ENCODE data around the gene STRBP. TPM values are rescaled to one million over a fixed set of nuclear protein-coding genes. Genes with fewer than 3 reads are reported as not detected.

Gene STRBP
- total RNA-seq, 2 donors from 2014 or later = 10.0 to 12.6 TPM

DNA sequence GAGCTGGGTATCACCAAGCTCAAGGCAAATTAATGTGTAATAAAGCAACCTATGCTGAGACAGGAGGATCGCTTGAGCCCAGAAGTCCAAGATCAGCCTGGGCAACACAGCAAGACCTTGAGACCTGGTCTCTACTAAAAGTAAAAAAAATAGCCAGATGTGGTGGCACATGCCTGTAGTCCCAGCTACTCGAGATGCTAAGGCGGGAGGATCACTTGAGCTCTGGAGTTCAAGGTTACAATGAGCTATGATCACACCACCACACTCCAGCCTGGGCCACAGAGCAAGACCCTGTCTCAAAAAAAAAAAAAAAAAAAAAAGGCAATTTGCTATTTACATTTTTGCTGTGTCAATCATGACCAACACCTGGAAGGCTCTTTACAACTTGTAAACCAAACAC lies 5.2 kb downstream of the STRBP start:
- no peaks in the 10 kb centered on the region for H3K36me3 ChIP-seq
- TF ChIP-seq, protein P1, sequence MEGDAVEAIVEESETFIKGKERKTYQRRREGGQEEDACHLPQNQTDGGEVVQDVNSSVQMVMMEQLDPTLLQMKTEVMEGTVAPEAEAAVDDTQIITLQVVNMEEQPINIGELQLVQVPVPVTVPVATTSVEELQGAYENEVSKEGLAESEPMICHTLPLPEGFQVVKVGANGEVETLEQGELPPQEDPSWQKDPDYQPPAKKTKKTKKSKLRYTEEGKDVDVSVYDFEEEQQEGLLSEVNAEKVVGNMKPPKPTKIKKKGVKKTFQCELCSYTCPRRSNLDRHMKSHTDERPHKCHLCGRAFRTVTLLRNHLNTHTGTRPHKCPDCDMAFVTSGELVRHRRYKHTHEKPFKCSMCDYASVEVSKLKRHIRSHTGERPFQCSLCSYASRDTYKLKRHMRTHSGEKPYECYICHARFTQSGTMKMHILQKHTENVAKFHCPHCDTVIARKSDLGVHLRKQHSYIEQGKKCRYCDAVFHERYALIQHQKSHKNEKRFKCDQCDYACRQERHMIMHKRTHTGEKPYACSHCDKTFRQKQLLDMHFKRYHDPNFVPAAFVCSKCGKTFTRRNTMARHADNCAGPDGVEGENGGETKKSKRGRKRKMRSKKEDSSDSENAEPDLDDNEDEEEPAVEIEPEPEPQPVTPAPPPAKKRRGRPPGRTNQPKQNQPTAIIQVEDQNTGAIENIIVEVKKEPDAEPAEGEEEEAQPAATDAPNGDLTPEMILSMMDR (IDR thresholded peaks at IDR 0.05) = no peak
- no peak overlapping the region for H3K4me3 ChIP-seq
- no peak overlapping the region for H3K27ac ChIP-seq
- H3K27me3 ChIP-seq = no peaks in the 10 kb centered on the region
- DNase-seq (ENCODE audit: low spot score) = no peak
- peaks cover 0 to 9% of the 10 kb centered on the region in 2 donors for H3K4me1 ChIP-seq
- no peaks in the 10 kb centered on the region for H3K9me3 ChIP-seq

DNA sequence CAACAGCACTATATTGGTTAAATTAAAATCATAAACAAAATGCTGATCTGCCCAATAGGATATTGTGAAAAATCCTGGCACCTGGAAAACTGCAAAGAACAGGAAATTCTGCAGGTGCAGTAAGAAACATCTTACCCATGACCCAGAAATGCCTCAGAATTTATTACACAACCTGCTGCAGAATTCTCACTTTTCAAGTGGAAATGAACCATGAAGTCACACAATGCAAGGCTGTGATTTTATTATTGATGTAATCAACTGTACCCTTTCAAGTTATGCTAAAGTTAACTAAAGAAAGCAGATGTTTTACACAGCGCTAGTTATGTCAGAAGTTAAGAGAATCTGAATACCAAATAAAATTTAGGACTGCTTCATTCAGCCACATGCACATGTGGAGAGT lies 6.0 kb downstream of the STRBP start:
- no peaks in the 10 kb centered on the region for H3K9me3 ChIP-seq
- DNase-seq (ENCODE audit: low spot score) = no peak
- TF ChIP-seq, protein P1 (IDR thresholded peaks at IDR 0.05) = no peak

DNA sequence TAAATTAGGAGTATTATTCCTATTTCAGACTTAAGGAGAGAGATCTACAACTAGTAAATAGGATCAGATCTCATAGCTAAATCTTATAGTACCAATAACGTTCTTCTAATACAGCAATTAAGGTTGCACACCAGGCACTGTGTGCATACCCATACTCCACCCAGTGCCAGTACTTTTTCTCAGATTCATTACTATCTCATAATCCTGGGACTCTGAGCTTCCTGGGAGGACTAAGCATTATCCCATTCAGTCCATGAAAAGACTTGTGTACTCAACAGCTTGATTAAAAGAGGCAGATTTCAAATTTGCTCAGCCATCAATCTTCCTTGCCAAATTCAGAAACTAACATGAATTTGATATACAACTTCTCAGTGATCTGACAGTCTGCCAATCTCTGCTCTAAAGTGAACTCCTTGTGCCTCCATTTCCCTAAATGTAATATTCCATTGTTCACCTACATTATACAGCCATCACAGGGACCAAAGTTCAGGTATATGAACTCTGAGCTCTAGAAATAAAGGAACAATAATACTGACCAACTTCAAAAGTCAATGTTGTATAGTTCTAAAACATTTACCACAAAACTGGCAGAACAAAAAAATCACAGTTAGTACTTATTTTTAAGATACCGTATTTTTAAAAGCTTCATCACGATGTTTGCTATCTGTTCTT lies 7.2 kb downstream of the STRBP start:
- TF ChIP-seq, protein P1 (IDR thresholded peaks at IDR 0.05) = no peak
- H3K4me3 ChIP-seq = no peak overlapping the region
- no peak overlapping the region for H3K27ac ChIP-seq
- H3K9me3 ChIP-seq = no peaks in the 10 kb centered on the region
- H3K36me3 ChIP-seq = no peaks in the 10 kb centered on the region
- no peaks in the 10 kb centered on the region for H3K27me3 ChIP-seq
- no peak for DNase-seq (ENCODE audit: low spot score)
- H3K4me1 ChIP-seq = no peaks in the 10 kb centered on the region

More for the DNA sequence above, 6.0 kb downstream of the STRBP start:
- H3K27me3 ChIP-seq = no peaks in the 10 kb centered on the region
- H3K36me3 ChIP-seq = no peaks in the 10 kb centered on the region
- H3K4me3 ChIP-seq = no peak overlapping the region
- no peak overlapping the region for H3K27ac ChIP-seq
- peaks cover 0 to 4% of the 10 kb centered on the region in 2 donors for H3K4me1 ChIP-seq

DNA sequence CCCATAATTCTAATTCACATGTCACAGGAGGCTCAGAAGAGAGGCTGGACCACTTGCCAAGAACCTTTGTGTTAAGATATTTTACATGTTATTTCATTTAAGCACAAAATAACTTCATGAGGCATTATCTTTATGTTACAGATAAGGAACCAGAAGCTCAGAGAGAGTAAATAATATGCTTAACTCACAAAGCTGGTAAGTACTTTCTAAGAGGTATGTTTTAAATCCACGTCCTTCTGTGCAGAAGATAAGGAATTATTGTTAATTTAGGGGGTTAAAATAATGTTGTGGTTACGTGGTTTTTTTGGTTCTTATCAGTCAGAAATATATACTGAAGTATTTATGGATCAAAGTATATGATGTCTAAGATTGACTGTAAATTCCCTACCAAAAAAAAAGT lies 8.0 kb downstream of the STRBP start:
- no peak for DNase-seq (ENCODE audit: low spot score)
- Histone ChIP-seq H3K4me3 (no peak overlapping the region), H3K36me3 (no peaks in the 10 kb centered on the region), H3K27ac (no peak overlapping the region), H3K9me3 (no peaks in the 10 kb centered on the region), H3K4me1 (no peaks in the 10 kb centered on the region), H3K27me3 (no peaks in the 10 kb centered on the region)
- TF ChIP-seq, protein P1 (IDR thresholded peaks at IDR 0.05) = no peak

DNA sequence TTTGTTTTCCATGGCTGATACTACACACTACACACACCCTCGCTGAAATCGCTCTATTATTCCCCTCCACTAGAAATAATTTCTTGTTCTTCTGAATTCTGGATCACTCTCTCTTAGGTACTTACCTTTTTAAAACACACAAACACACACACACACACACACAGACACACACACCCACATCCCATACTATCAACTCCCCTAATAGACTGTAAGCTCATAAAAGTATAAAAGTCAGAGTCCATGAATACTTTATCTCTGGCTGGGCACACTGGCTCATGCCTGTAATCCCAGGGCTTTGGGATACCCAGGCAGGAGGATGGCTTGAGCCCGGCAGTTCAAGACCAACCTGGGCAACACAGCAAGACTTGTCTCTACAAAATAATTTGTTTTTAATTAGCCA lies 11.1 kb downstream of the STRBP start:
- no peaks in the 10 kb centered on the region for H3K27me3 ChIP-seq
- no peaks in the 10 kb centered on the region for H3K36me3 ChIP-seq
- H3K9me3 ChIP-seq = peaks cover 0 to 3% of the 10 kb centered on the region in 2 donors
- DNase-seq (ENCODE audit: low spot score) = no peak
- no peaks in the 10 kb centered on the region for H3K4me1 ChIP-seq
- no peak overlapping the region for H3K4me3 ChIP-seq
- TF ChIP-seq, protein P1 (IDR thresholded peaks at IDR 0.05) = no peak
- no peak overlapping the region for H3K27ac ChIP-seq

DNA sequence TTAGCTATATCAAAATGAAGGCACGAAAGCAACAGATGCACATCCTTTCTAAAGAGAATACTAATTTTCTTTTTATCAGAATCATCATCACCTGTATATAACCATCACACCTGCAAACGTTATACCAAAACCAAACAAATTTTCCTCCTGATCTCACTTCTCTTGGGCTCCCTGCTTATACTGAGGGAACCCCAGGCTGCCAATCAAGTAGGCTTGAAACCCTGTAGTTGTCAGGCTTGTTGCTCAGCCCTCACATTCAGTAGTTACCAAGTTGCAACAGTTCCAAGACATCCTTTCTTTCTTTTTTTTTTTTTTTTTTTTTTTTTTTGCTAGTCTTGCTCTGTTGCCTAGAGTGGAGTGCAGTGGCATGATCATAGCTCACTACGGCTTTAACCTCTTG lies 12.7 kb downstream of the STRBP start:
- Histone ChIP-seq H3K9me3 (peaks cover 0 to 3% of the 10 kb centered on the region in 2 donors), H3K27me3 (no peaks in the 10 kb centered on the region), H3K36me3 (no peaks in the 10 kb centered on the region), H3K27ac (no peak overlapping the region), H3K4me3 (no peak overlapping the region), H3K4me1 (peaks cover 0 to 8% of the 10 kb centered on the region in 2 donors)
- TF ChIP-seq, protein P1 (IDR thresholded peaks at IDR 0.05) = no peak
- DNase-seq (ENCODE audit: low spot score) = no peak
